K562 (cell line): ENCODE measurements around the gene CDC37. TPM values are rescaled to one million over a fixed set of nuclear protein-coding genes. Genes with fewer than 3 reads are reported as not detected.

Experiments
- ADNP ChIP-seq: fragments of 200-800 bp; sonication (Bioruptor generic); IDR thresholded peaks from 2 replicates; pipeline ENCODE4 v1.6.1; 2016; ENCODE audit warnings: missing genetic modification characterization, missing compliant biosample characterization
- ATF7 ChIP-seq: fragments of 450-650 bp; IDR thresholded peaks from 2 replicates; pipeline ENCODE4 v1.7.1; 2014; ENCODE audit warnings: mild to moderate bottlenecking, moderate library complexity
- CREB5 ChIP-seq: fragments of 250-450 bp; sonication (Bioruptor Pico); IDR thresholded peaks from 2 replicates; pipeline ENCODE4 v1.5.0; 2020; ENCODE audit warnings: mild to moderate bottlenecking
- E2F4 ChIP-seq: sonication (generic); formaldehyde crosslinking; IDR thresholded peaks from 2 replicates; pipeline ENCODE4 v1.8.0; 2022; ENCODE audit warnings: mild to moderate bottlenecking, low read depth, missing genetic modification reagents
- EGR1 ChIP-seq: fragments of 450-650 bp; conservative IDR thresholded peaks from 2 replicates; pipeline ENCODE4 v1.6.1; 2017; ENCODE audit warnings: mild to moderate bottlenecking
- GATA2 ChIP-seq: sonication (generic); formaldehyde crosslinking; IDR thresholded peaks from 2 replicates; pipeline ENCODE4 v1.4.0; 2020; ENCODE audit warnings: mild to moderate bottlenecking, missing genetic modification reagents
- GTF2B ChIP-seq: IDR thresholded peaks from 2 replicates; pipeline ENCODE4 v1.6.1; 2011; ENCODE audit not compliant: insufficient read length; ENCODE audit errors: extremely low read depth
- KLF1 ChIP-seq: fragments of 450-650 bp; IDR thresholded peaks from 2 replicates; pipeline ENCODE4 v1.6.1; 2016; ENCODE audit warnings: missing genetic modification characterization, missing compliant biosample characterization
- MCM7 ChIP-seq, 2 experiments: fragments of 450-650 bp; IDR thresholded peaks; 2 replicates each; pipeline ENCODE4 v1.6.1; 2016 to 2018
- MXI1 ChIP-seq: IDR thresholded peaks from 2 replicates; pipeline ENCODE4 v1.6.1; 2011; ENCODE audit warnings: low read depth, mild to moderate bottlenecking, improper control_type of control experiment, low read length
- MYC ChIP-seq, 2 experiments: fragments of 250-450 bp in 1 of 2; sonication (Bioruptor Pico) in 1 of 2; IDR thresholded peaks; 2 replicates each; pipeline versions ENCODE4 v1.5.1 to v1.6.1; 2012 to 2021; ENCODE audit warnings: low read depth in 2 of 2, borderline replicate concordance in 1 of 2, improper control_type of control experiment in 1 of 2, low read length in 1 of 2, mild to moderate bottlenecking in 1 of 2, moderate library complexity in 1 of 2
- PCBP1 ChIP-seq: fragments of 200-400 bp; formaldehyde crosslinking; IDR thresholded peaks from 2 replicates; pipeline ENCODE4 v1.6.1; 2018; ENCODE audit warnings: mild to moderate bottlenecking, low read depth, low read length; ENCODE audit not compliant: poor library complexity, severe bottlenecking
- POLR2H ChIP-seq: IDR thresholded peaks from 2 replicates; pipeline ENCODE4 v1.6.1; 2016; ENCODE audit warnings: missing genetic modification characterization, low read depth, mild to moderate bottlenecking, control low read depth, missing compliant biosample characterization, moderate library complexity
- SNIP1 ChIP-seq: fragments of 450-650 bp; IDR thresholded peaks from 2 replicates; pipeline ENCODE4 v1.7.1; 2017; ENCODE audit warnings: low read depth, mild to moderate bottlenecking
- SRF ChIP-seq, 2 experiments: fragments of 250-450, 450-650 bp in 1 of 2; sonication (Bioruptor Pico) in 1 of 2; sonication (generic) in 1 of 2; formaldehyde crosslinking; IDR thresholded peaks; 2 replicates each; pipeline versions ENCODE4 v1.5.0 to v1.5.1; 2020 to 2022; ENCODE audit warnings: mild to moderate bottlenecking in 1 of 2, missing genetic modification reagents in 1 of 2
- XRCC4 ChIP-seq: IDR thresholded peaks from one replicate; pipeline ENCODE4 v1.6.1; 2011; ENCODE audit not compliant: insufficient read depth, insufficient read length; ENCODE audit errors: extremely low read depth
- ZBTB1 ChIP-seq: sonication (generic); formaldehyde crosslinking; IDR thresholded peaks from 2 replicates; pipeline ENCODE4 v1.8.1; 2023; ENCODE audit warnings: missing genetic modification reagents, low read depth, mild to moderate bottlenecking, borderline replicate concordance
- ZBTB17 ChIP-seq: fragments of 450-650 bp; formaldehyde crosslinking; IDR thresholded peaks from 2 replicates; pipeline ENCODE4 v1.4.0; 2020; ENCODE audit warnings: mild to moderate bottlenecking
- ZBTB7A ChIP-seq: IDR thresholded peaks from 2 replicates; pipeline ENCODE4 v1.6.1; 2011; ENCODE audit warnings: low read depth, mild to moderate bottlenecking, low read length, moderate library complexity, borderline replicate concordance; ENCODE audit not compliant: control insufficient read depth
- ZNF263 ChIP-seq: sonication (generic); formaldehyde crosslinking; IDR thresholded peaks from 2 replicates; pipeline ENCODE4 v1.8.0; 2022; ENCODE audit warnings: mild to moderate bottlenecking, missing genetic modification reagents, borderline replicate concordance
- ZNF551 ChIP-seq: fragments of 250-450 bp; sonication (Bioruptor Pico); IDR thresholded peaks from 2 replicates; pipeline ENCODE4 v1.5.0; 2021; ENCODE audit warnings: mild to moderate bottlenecking, moderate library complexity
- ZNF75A ChIP-seq: fragments of 450-650 bp; formaldehyde crosslinking; IDR thresholded peaks from 2 replicates; pipeline ENCODE4 v1.4.0; 2020; ENCODE audit warnings: mild to moderate bottlenecking
- polyA plus RNA-seq, 8 experiments: library from polyadenylated mRNA; depleted of rRNA in 4 of 8; stranded (reverse) in 5 of 8; unstranded in 3 of 8; fragments of >200 nt; fragmentation: Nextera tagmentation in 2 of 8; fragmentation: Illumina TruSeq in 1 of 8; extraction: Ambion mirVana in 2 of 8; extraction: Trizol in 1 of 8; gene quantifications; 2 replicates each; pipeline versions ENCODE4 v1.2.1 to v1.2.3, GENCODE V29; 2011 to 2014; ENCODE audit warnings: inconsistent platforms in 1 of 8, missing spikeins in 1 of 8
- total RNA-seq, 7 experiments: library from RNA; depleted of rRNA in 6 of 7; stranded (reverse); fragments of >200 nt in 6 of 7; fragmentation: Illumina TruSeq in 2 of 7; extraction: Trizol in 2 of 7; gene quantifications; 2 replicates each; pipeline versions ENCODE4 v1.2.1 to v1.2.3, GENCODE V29; 2011 to 2021; ENCODE audit warnings: low replicate concordance in 1 of 7
- TF ChIP-seq, protein P1 (sequence below): fragments of 250-450 bp; sonication (Bioruptor Pico); IDR thresholded peaks from 2 replicates; pipeline ENCODE4 v1.5.0; 2022; ENCODE audit warnings: mild to moderate bottlenecking

CDC37 gene
- total and polyA plus RNA-seq, 9 of the 15 experiments (the other 6 are each of a cell fraction or from before 2014, with no cell fraction given): 6.6 to 538 (median 227) TPM

DNA sequence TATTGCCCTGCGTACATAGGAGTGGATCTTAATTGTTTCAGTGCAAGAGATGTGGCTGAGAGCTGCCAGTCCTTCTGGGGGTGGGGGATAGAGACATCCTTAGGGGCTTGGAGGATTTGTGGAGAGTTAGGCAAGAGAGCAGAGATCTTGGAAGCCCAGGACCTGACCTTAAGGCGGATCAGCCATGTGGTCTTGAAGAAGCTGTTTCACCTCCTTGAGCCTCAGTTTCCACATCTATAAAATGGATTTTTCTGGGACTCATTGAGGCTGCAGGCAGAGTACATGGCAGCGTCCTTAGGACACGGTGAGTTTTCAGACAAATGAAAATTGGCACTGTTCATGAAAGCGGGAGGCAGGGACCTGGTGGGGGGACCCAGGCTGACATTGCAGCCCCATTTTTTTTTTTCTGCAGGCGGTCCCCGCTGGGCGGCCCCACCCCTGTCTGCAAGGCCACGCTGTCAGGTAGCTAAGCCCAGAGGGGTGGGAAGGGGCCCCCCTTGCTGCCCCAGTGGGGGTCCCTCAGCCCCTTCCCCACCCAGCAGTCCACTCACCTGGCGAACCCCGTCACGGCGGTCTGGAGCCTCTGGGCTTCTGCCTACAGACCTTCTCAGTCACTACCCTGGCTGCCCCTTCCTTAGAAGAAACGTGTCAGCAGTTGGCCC lies 47.0 kb upstream of the CDC37 start (continued):
- TF ChIP-seq, protein P1, sequence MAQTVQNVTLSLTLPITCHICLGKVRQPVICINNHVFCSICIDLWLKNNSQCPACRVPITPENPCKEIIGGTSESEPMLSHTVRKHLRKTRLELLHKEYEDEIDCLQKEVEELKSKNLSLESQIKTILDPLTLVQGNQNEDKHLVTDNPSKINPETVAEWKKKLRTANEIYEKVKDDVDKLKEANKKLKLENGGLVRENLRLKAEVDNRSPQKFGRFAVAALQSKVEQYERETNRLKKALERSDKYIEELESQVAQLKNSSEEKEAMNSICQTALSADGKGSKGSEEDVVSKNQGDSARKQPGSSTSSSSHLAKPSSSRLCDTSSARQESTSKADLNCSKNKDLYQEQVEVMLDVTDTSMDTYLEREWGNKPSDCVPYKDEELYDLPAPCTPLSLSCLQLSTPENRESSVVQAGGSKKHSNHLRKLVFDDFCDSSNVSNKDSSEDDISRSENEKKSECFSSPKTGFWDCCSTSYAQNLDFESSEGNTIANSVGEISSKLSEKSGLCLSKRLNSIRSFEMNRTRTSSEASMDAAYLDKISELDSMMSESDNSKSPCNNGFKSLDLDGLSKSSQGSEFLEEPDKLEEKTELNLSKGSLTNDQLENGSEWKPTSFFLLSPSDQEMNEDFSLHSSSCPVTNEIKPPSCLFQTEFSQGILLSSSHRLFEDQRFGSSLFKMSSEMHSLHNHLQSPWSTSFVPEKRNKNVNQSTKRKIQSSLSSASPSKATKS (CRISPR knock-in tag): no peak
- TF ChIP-seq SRF (CRISPR knock-in tag; IDR thresholded peaks at IDR 0.05) (no peak), ZNF263 (CRISPR knock-in tag) (no peak), ZBTB17 (no peak), EGR1 (0 out of 2 replicates have a peak, but pooled peaks have one; percentile 6), MCM7 (IDR thresholded peaks at IDR 0.05) (no peak), ADNP (peak; percentile 63; the same call in 1 of the 2 replicates), POLR2H (no peak), XRCC4 (no peak), ZBTB1 (CRISPR knock-in tag) (no peak), GATA2 (CRISPR knock-in tag) (no peak), CREB5 (CRISPR knock-in tag) (no peak), ATF7 (no peak), ZBTB7A (0 out of 2 replicates have a peak, but pooled peaks have one; percentile 58), PCBP1 (no peak), MXI1 (no peak), KLF1 (tag) (no peak), E2F4 (no peak), GTF2B (no peak), ZNF75A (CRISPR knock-in tag) (no peak), SNIP1 (no peak), MYC (IDR thresholded peaks at IDR 0.05; ENCODE audit: low read depth, low read length) (no peak), MYC (CRISPR knock-in tag; IDR thresholded peaks at IDR 0.05; ENCODE audit: borderline replicate concordance, low read depth) (no peak), ZNF551 (CRISPR knock-in tag) (no peak)
